Measurements from ENCODE around the gene MBTPS2. TPM values are rescaled to one million over a fixed set of nuclear protein-coding genes. Genes with fewer than 3 reads are reported as not detected.

Gene MBTPS2
- total and polyA plus RNA-seq, 2 donors from 2014 or later, result 4.9 to 13.4 TPM

- H3K27me3 ChIP-seq (ENCODE audit: control insufficient read depth, insufficient read depth, low read length), result no peaks in the 10 kb centered on the region
- peaks cover 0 to 8% (median 4%) of the 10 kb centered on the region in 3 donors for H3K36me3 ChIP-seq (ENCODE audit: control insufficient read depth in 2 of 3, insufficient read depth in 3 of 3, low read length in 3 of 3)
- H3K9me3 ChIP-seq (ENCODE audit: control insufficient read depth in 2 of 3, insufficient read depth in 1 of 3, low read length in 3 of 3), result no peaks in the 10 kb centered on the region
- intact Hi-C loops (cut with DNase I), result no loop called here
- no peak for FAIRE-seq
- no peak overlapping the region for H3K4me3 ChIP-seq (ENCODE audit: low read length in 3 of 3)
- H3K9ac ChIP-seq (ENCODE audit: low read length in 3 of 3), result no peak overlapping the region
- no peak overlapping the region for H3K27ac ChIP-seq (ENCODE audit: low read depth in 2 of 2, low read length in 2 of 2)
- no peak for DNase-seq
- H3K4me1 ChIP-seq (ENCODE audit: control insufficient read depth in 2 of 3, insufficient read depth in 2 of 3, low read depth in 1 of 3, low read length in 3 of 3), result peaks cover 0 to 6% (median 0%) of the 10 kb centered on the region in 3 donors
- TF ChIP-seq CTCF (IDR thresholded peaks at IDR 0.05; ENCODE audit: borderline replicate concordance, extremely low read depth, insufficient read depth), result no peak
Measured at GRCh38 chrX:21845096-21845495, 5.7 kb downstream of the MBTPS2 start.

- H3K27ac ChIP-seq (ENCODE audit: low read depth in 2 of 2, low read length in 2 of 2), result no peak overlapping the region
- intact Hi-C loops (cut with DNase I), result no loop called here
- FAIRE-seq, result no peak
Measured at GRCh38 chrX:21847342-21847741, 7.9 kb downstream of the MBTPS2 start.

GRCh38 chrX:21853578-21853977, 14.2 kb downstream of the MBTPS2 start:
- Histone ChIP-seq H3K9ac (ENCODE audit: low read length in 3 of 3) (no peak overlapping the region), H3K4me3 (ENCODE audit: low read length in 3 of 3) (no peak overlapping the region), H3K27me3 (ENCODE audit: control insufficient read depth, insufficient read depth, low read length) (no peaks in the 10 kb centered on the region), H3K27ac (ENCODE audit: low read depth in 2 of 2, low read length in 2 of 2) (no peak overlapping the region), H3K36me3 (ENCODE audit: control insufficient read depth in 2 of 3, insufficient read depth in 3 of 3, low read length in 3 of 3) (peaks cover 0 to 3% (median 0%) of the 10 kb centered on the region in 3 donors), H3K4me1 (ENCODE audit: control insufficient read depth in 2 of 3, insufficient read depth in 2 of 3, low read depth in 1 of 3, low read length in 3 of 3) (no peaks in the 10 kb centered on the region), H3K9me3 (ENCODE audit: control insufficient read depth in 2 of 3, insufficient read depth in 1 of 3, low read length in 3 of 3) (no peaks in the 10 kb centered on the region)
- no peak for TF ChIP-seq CTCF (IDR thresholded peaks at IDR 0.05; ENCODE audit: borderline replicate concordance, extremely low read depth, insufficient read depth)
- FAIRE-seq (no peak), DNase-seq (no peak)
- intact Hi-C loops (cut with DNase I), result no loop called here

More at GRCh38 chrX:21847342-21847741, 7.9 kb downstream of the MBTPS2 start:
- Histone ChIP-seq H3K9ac (ENCODE audit: low read length in 3 of 3) (no peak overlapping the region), H3K36me3 (ENCODE audit: control insufficient read depth in 2 of 3, insufficient read depth in 3 of 3, low read length in 3 of 3) (peaks cover 0 to 8% (median 4%) of the 10 kb centered on the region in 3 donors), H3K4me3 (ENCODE audit: low read length in 3 of 3) (no peak overlapping the region), H3K4me1 (ENCODE audit: control insufficient read depth in 2 of 3, insufficient read depth in 2 of 3, low read depth in 1 of 3, low read length in 3 of 3) (no peaks in the 10 kb centered on the region), H3K27me3 (ENCODE audit: control insufficient read depth, insufficient read depth, low read length) (no peaks in the 10 kb centered on the region), H3K9me3 (ENCODE audit: control insufficient read depth in 2 of 3, insufficient read depth in 1 of 3, low read length in 3 of 3) (no peaks in the 10 kb centered on the region)
- no peak for DNase-seq
- no peak for TF ChIP-seq CTCF (IDR thresholded peaks at IDR 0.05; ENCODE audit: borderline replicate concordance, extremely low read depth, insufficient read depth)

DNA sequence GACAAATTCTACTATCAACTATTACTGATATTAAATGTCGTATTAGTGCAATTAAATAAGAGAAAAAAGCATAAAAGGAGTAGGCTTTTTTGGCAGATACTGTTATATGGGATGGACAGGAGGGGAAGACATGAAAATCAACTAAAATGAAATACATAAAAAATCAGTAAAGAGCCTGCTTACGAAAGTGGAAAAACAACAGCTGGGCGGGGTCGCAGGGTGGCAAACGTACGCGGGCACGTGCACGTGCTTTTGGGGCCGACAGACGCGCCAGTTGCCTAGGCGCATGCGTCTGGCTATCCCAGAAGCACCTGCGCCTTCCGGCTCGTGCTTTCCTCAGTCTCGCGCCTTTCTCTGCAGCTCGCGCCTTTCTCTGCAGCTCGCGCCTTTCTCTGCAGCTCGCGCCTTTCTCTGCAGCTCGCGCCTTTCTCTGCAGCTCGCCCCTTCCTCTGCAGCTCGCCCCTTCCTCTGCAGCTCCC, 16.6 kb downstream of the MBTPS2 start, which contains the start of gene YY2:
YY2 (plus strand) TSS at position 51 of the 479 bp plus-strand sequence. CDS start 498 bp downstream, outside the sequence.
- Histone ChIP-seq H3K27me3 (ENCODE audit: control insufficient read depth, insufficient read depth, low read length) (no peaks in the 10 kb centered on the region), H3K36me3 (ENCODE audit: control insufficient read depth in 2 of 3, insufficient read depth in 3 of 3, low read length in 3 of 3) (peaks cover 0 to 3% (median 0%) of the 10 kb centered on the region in 3 donors), H3K9me3 (ENCODE audit: control insufficient read depth in 2 of 3, insufficient read depth in 1 of 3, low read length in 3 of 3) (no peaks in the 10 kb centered on the region), H3K4me1 (ENCODE audit: control insufficient read depth in 2 of 3, insufficient read depth in 2 of 3, low read depth in 1 of 3, low read length in 3 of 3) (no peaks in the 10 kb centered on the region), H3K27ac (ENCODE audit: low read depth in 2 of 2, low read length in 2 of 2) (no peak within 1 kb of the TSS), H3K4me3 (ENCODE audit: low read length in 3 of 3) (no peak within 1 kb of the TSS), H3K9ac (ENCODE audit: low read length in 3 of 3) (no peak within 1 kb of the TSS)
- FAIRE-seq, result no peak
- intact Hi-C loops (cut with DNase I), result no loop called here
- no peak for DNase-seq
- TF ChIP-seq CTCF (IDR thresholded peaks at IDR 0.05; ENCODE audit: borderline replicate concordance, extremely low read depth, insufficient read depth), result no peak

All from kidney (tissue), 14 donors.